Naive thymus-derived CD4-positive, alpha-beta T cell (primary cell): ENCODE measurements around the gene LOX. TPM values are rescaled to one million over a fixed set of nuclear protein-coding genes. Genes with fewer than 3 reads are reported as not detected.
A peak's percentile ranks its signal among the peaks of the same experiment; 100 is the strongest.

ENCODE experiments used
- ATAC-seq: fragments of 150-1000 bp; cut with Tn5 transposase; 2 replicates; pipeline ENCODE4 v1.10.0; 2021; ENCODE audit warnings: mild to moderate bottlenecking, moderate library complexity
- CTCF ChIA-PET: fragments of 350-600 bp; sonication (Branson Sonifier 250); formaldehyde crosslinking; loops from one replicate; lab custom pipeline; 2021; ENCODE audit warnings: antibody characterized with exemption; lab: Charles Lee
- POLR2A ChIA-PET: fragments of 350-600 bp; sonication (Branson Sonifier 250); formaldehyde crosslinking; loops from one replicate; lab custom pipeline; 2021; ENCODE audit warnings: antibody characterized with exemption, inconsistent platforms; lab: Charles Lee
- DNase-seq, 9 donors: peaks; one replicate each; pipeline versions ENCODE4 v3.0.0 to v3.0.0-alpha.2; 2020 to 2022; ENCODE audit warnings: mixed read lengths in 1 of 9
- H3K27ac ChIP-seq: one replicate; pipeline ENCODE4 v1.7.0; 2013; ENCODE audit warnings: mild to moderate bottlenecking, low read depth, low read length, moderate library complexity
- H3K27me3 ChIP-seq, 2 donors: one replicate each; pipeline ENCODE4 v1.7.0; 2013; ENCODE audit warnings: low read length in 2 of 2, mild to moderate bottlenecking in 2 of 2, moderate library complexity in 2 of 2; ENCODE audit not compliant: control insufficient read depth in 2 of 2, insufficient read depth in 2 of 2
- H3K36me3 ChIP-seq, 3 experiments: 1 replicate in 2 of 3; 2 replicates in 1 of 3; pipeline ENCODE4 v1.7.0; 2013; ENCODE audit warnings: low read length in 3 of 3, mild to moderate bottlenecking in 3 of 3, moderate library complexity in 1 of 3; ENCODE audit not compliant: insufficient read depth in 3 of 3, control insufficient read depth in 2 of 3
- H3K4me1 ChIP-seq, 2 donors: one replicate each; pipeline ENCODE4 v1.7.0; 2013; ENCODE audit warnings: low read length in 2 of 2, mild to moderate bottlenecking in 2 of 2, moderate library complexity in 1 of 2; ENCODE audit not compliant: control insufficient read depth in 2 of 2, insufficient read depth in 2 of 2
- H3K4me3 ChIP-seq: 2 replicates; pipeline ENCODE4 v1.7.0; 2013; ENCODE audit warnings: mild to moderate bottlenecking, low read length
- H3K9me3 ChIP-seq, 3 experiments: 1 replicate in 2 of 3; 2 replicates in 1 of 3; pipeline ENCODE4 v1.7.0; 2013; ENCODE audit warnings: low read length in 3 of 3; ENCODE audit not compliant: control insufficient read depth in 2 of 3
- H3K27ac Mint-ChIP-seq, 9 donors: one replicate each; pipeline ENCODE4 v1.8.0; 2020 to 2022; ENCODE audit warnings: mixed read lengths in 9 of 9, mild to moderate bottlenecking in 8 of 9, moderate library complexity in 5 of 9, inconsistent platforms in 2 of 9
- H3K27me3 Mint-ChIP-seq, 5 donors: one replicate each; pipeline ENCODE4 v1.8.0; 2021 to 2022; ENCODE audit warnings: mixed read lengths in 5 of 5, mild to moderate bottlenecking in 1 of 5
- H3K36me3 Mint-ChIP-seq, 5 donors: one replicate each; pipeline ENCODE4 v1.8.0; 2020 to 2022; ENCODE audit warnings: mixed read lengths in 5 of 5, mild to moderate bottlenecking in 3 of 5, inconsistent platforms in 1 of 5
- H3K4me1 Mint-ChIP-seq, 7 donors: one replicate each; pipeline ENCODE4 v1.8.0; 2020 to 2022; ENCODE audit warnings: mixed read lengths in 7 of 7, mild to moderate bottlenecking in 3 of 7, inconsistent platforms in 1 of 7
- H3K4me3 Mint-ChIP-seq, 10 donors: one replicate each; pipeline ENCODE4 v1.8.0; 2020 to 2022; ENCODE audit warnings: mild to moderate bottlenecking in 10 of 10, mixed read lengths in 10 of 10, moderate library complexity in 6 of 10, inconsistent platforms in 2 of 10
- H3K9me3 Mint-ChIP-seq, 11 donors: one replicate each; pipeline ENCODE4 v1.8.0; 2020 to 2022; ENCODE audit warnings: mixed read lengths in 11 of 11, mild to moderate bottlenecking in 4 of 11, inconsistent platforms in 1 of 11, moderate library complexity in 1 of 11
- intact Hi-C, 2 donors: fragments of 100-400 bp; cut with micrococcal nuclease; formaldehyde crosslinking; loops; one replicate each; pipeline ENCODE4 v1.15.1; 2023
- polyA plus RNA-seq, 2 donors: library from polyadenylated mRNA; unstranded; fragments of 300-500 nt; fragmentation: Illumina TruSeq; gene quantifications; one replicate each; pipeline ENCODE4 v1.2.3, GENCODE V29; 2021
- total RNA-seq, 6 experiments: library from RNA in 5 of 6; stranded (reverse) in 5 of 6; gene quantifications; 1 replicate in 5 of 6; 2 replicates in 1 of 6; pipeline ENCODE4 v1.2.3 and lab custom pipeline; 2021 to 2026

The LOX gene
- total and polyA plus RNA-seq, 7 experiments from 2014 or later, result 0.18 TPM; not detected in 6

- intact Hi-C loops, result no loop called here
- no peak overlapping the region for H3K27ac Mint-ChIP-seq
These were observed 7.0 kb upstream of the LOX start for GRCh38 chr5:122085041-122085440.

GRCh38 chr5:122083535-122083934, 5.5 kb upstream of the LOX start:
- H3K9me3 Mint-ChIP-seq, result no peaks in the 10 kb centered on the region
- DNase-seq (no peak), ATAC-seq (no peak)
- H3K4me1 ChIP-seq, result no peaks in the 10 kb centered on the region
- H3K4me1 Mint-ChIP-seq, result peaks cover 0 to 5% (median 0%) of the 10 kb centered on the region in 7 donors
- no peaks in the 10 kb centered on the region for H3K9me3 ChIP-seq
- ChIA-PET CTCF (no interaction called here), POLR2A (no interaction called here)
- no peaks in the 10 kb centered on the region for H3K36me3 ChIP-seq
- no peak overlapping the region for H3K4me3 Mint-ChIP-seq
- peaks cover 18 to 31% (median 23%) of the 10 kb centered on the region in 5 donors for H3K27me3 Mint-ChIP-seq
- no peak overlapping the region for H3K4me3 ChIP-seq
- no peaks in the 10 kb centered on the region for H3K36me3 Mint-ChIP-seq
- intact Hi-C loops, result no loop called here
- H3K27ac Mint-ChIP-seq, result no peak overlapping the region
- H3K27me3 ChIP-seq, result peaks cover 0 to 5% of the 10 kb centered on the region in 2 donors
- no peak overlapping the region for H3K27ac ChIP-seq

More at GRCh38 chr5:122085041-122085440, 7.0 kb upstream of the LOX start:
- ATAC-seq (no peak), DNase-seq (no peak)
- H3K4me3 ChIP-seq, result no peak overlapping the region
- no peak overlapping the region for H3K4me3 Mint-ChIP-seq
- CTCF ChIA-PET, result no interaction called here
- peaks cover 7 to 18% (median 9%) of the 10 kb centered on the region in 5 donors for H3K27me3 Mint-ChIP-seq
- H3K9me3 ChIP-seq, result no peaks in the 10 kb centered on the region
- H3K9me3 Mint-ChIP-seq, result no peaks in the 10 kb centered on the region
- H3K27me3 ChIP-seq, result no peaks in the 10 kb centered on the region
- no peaks in the 10 kb centered on the region for H3K36me3 ChIP-seq
- H3K27ac ChIP-seq, result no peak overlapping the region
- H3K4me1 Mint-ChIP-seq, result no peaks in the 10 kb centered on the region
- no peaks in the 10 kb centered on the region for H3K4me1 ChIP-seq
- no peaks in the 10 kb centered on the region for H3K36me3 Mint-ChIP-seq
- POLR2A ChIA-PET, result no interaction called here

GRCh38 chr5:122081541-122081940, 3.5 kb upstream of the LOX start:
- Histone ChIP-seq H3K27me3 (peaks cover 0 to 16% of the 10 kb centered on the region in 2 donors), H3K9me3 (no peaks in the 10 kb centered on the region), H3K36me3 (no peaks in the 10 kb centered on the region), H3K4me3 (no peak overlapping the region), H3K4me1 (peaks cover 0 to 7% of the 10 kb centered on the region in 2 donors), H3K27ac (no peak overlapping the region)
- H3K9me3 Mint-ChIP-seq, result no peaks in the 10 kb centered on the region
- H3K27ac Mint-ChIP-seq, result no peak overlapping the region
- intact Hi-C loops, result no loop called here
- ChIA-PET POLR2A (no interaction called here), CTCF (no interaction called here)
- ATAC-seq (no peak), DNase-seq (no peak)
- peaks cover 0 to 21% (median 15%) of the 10 kb centered on the region in 7 donors for H3K4me1 Mint-ChIP-seq
- H3K4me3 Mint-ChIP-seq, result no peak overlapping the region
- H3K36me3 Mint-ChIP-seq, result no peaks in the 10 kb centered on the region
- H3K27me3 Mint-ChIP-seq, result peaks cover 31 to 45% (median 38%) of the 10 kb centered on the region in 5 donors

GRCh38 chr5:122077366-122078115, 518 bp downstream of the LOX start:
- Mint-ChIP-seq H3K27me3 (peaks cover 57 to 79% (median 69%) of the 10 kb centered on the region in 5 donors), H3K27ac (peak overlapping the region in 1 of 9 donors; percentile 38), H3K36me3 (no peaks in the 10 kb centered on the region), H3K9me3 (no peaks in the 10 kb centered on the region), H3K4me3 (peak overlapping the region; percentile 64 to 80 (median 76)), H3K4me1 (peaks cover 0 to 23% (median 17%) of the 10 kb centered on the region in 7 donors)
- H3K36me3 ChIP-seq, result no peaks in the 10 kb centered on the region
- ChIA-PET POLR2A (no interaction called here), CTCF (no interaction called here)
- intact Hi-C loops, result loop anchor here in 1 of 2 donors (5.0 kb wide), 1 partner anchor 115 kb away; the partner anchor contains the start of gene SRFBP1
- no peaks in the 10 kb centered on the region for H3K9me3 ChIP-seq
- peaks cover 0 to 7% of the 10 kb centered on the region in 2 donors for H3K4me1 ChIP-seq
- DNase-seq (peak in 2 of 9 donors; percentile 0 to 23), ATAC-seq (peak; percentile 20)
- H3K4me3 ChIP-seq, result no peak overlapping the region
- peaks cover 0 to 16% of the 10 kb centered on the region in 2 donors for H3K27me3 ChIP-seq
- no peak overlapping the region for H3K27ac ChIP-seq

GRCh38 chr5:122076669-122077365, 1.2 kb downstream of the LOX start:
- Histone ChIP-seq H3K27me3 (peaks cover 0 to 16% of the 10 kb centered on the region in 2 donors), H3K27ac (no peak overlapping the region), H3K4me1 (peaks cover 0 to 7% of the 10 kb centered on the region in 2 donors), H3K9me3 (no peaks in the 10 kb centered on the region), H3K4me3 (no peak overlapping the region), H3K36me3 (no peaks in the 10 kb centered on the region)
- peak in 3 of 9 donors; percentile 4 to 59 (median 5) for DNase-seq
- Mint-ChIP-seq H3K27ac (peak overlapping the region in 1 of 9 donors; percentile 38), H3K4me3 (peak overlapping the region; percentile 64 to 80 (median 76)), H3K4me1 (peaks cover 0 to 23% (median 17%) of the 10 kb centered on the region in 7 donors), H3K36me3 (no peaks in the 10 kb centered on the region), H3K9me3 (no peaks in the 10 kb centered on the region), H3K27me3 (peaks cover 57 to 76% (median 62%) of the 10 kb centered on the region in 5 donors)
- peak; percentile 32 for ATAC-seq
- CTCF ChIA-PET, result no interaction called here
- POLR2A ChIA-PET, result no interaction called here
- intact Hi-C loops, result loop anchor here in 1 of 2 donors (5.0 kb wide), 1 partner anchor 115 kb away; the partner anchor contains the start of gene SRFBP1

- POLR2A ChIA-PET, result no interaction called here
- peaks cover 0 to 7% of the 10 kb centered on the region in 2 donors for H3K4me1 ChIP-seq
- no peaks in the 10 kb centered on the region for H3K36me3 ChIP-seq
- no peak for ATAC-seq
- Mint-ChIP-seq H3K36me3 (no peaks in the 10 kb centered on the region), H3K27ac (no peak overlapping the region), H3K4me1 (peaks cover 0 to 23% (median 17%) of the 10 kb centered on the region in 7 donors), H3K27me3 (peaks cover 57 to 76% (median 62%) of the 10 kb centered on the region in 5 donors), H3K4me3 (peak overlapping the region in 2 of 10 donors; percentile 73 to 79), H3K9me3 (no peaks in the 10 kb centered on the region)
- DNase-seq, result no peak
- H3K27ac ChIP-seq, result no peak overlapping the region
- no peak overlapping the region for H3K4me3 ChIP-seq
- H3K9me3 ChIP-seq, result no peaks in the 10 kb centered on the region
- CTCF ChIA-PET, result no interaction called here
- H3K27me3 ChIP-seq, result peaks cover 0 to 16% of the 10 kb centered on the region in 2 donors
- intact Hi-C loops, result loop anchor here in 1 of 2 donors (5.0 kb wide), 1 partner anchor 114 kb away; the partner anchor contains the start of gene SRFBP1
These were observed 2.0 kb downstream of the LOX start for GRCh38 chr5:122076050-122076461.
